Endothelial cell (in vitro differentiated cells): ENCODE measurements around the gene ANTXR1. TPM values are rescaled to one million over a fixed set of nuclear protein-coding genes. Genes with fewer than 3 reads are reported as not detected.

ENCODE experiments used
- DNase-seq: peaks from one replicate; pipeline ENCODE4 v3.0.0; 2021; ENCODE audit warnings: low spot score
- H3K27ac Mint-ChIP-seq: one replicate; pipeline ENCODE4 v1.8.0; 2021; ENCODE audit warnings: mixed read lengths, inconsistent platforms; ENCODE audit not compliant: unreplicated experiment
- H3K27me3 Mint-ChIP-seq: one replicate; pipeline ENCODE4 v1.8.0; 2021; ENCODE audit warnings: mild to moderate bottlenecking, moderate library complexity, mixed read lengths, inconsistent platforms; ENCODE audit not compliant: unreplicated experiment
- H3K36me3 Mint-ChIP-seq: one replicate; pipeline ENCODE4 v1.8.0; 2021; ENCODE audit warnings: mild to moderate bottlenecking, low read depth, mixed read lengths, inconsistent platforms; ENCODE audit not compliant: unreplicated experiment
- H3K4me1 Mint-ChIP-seq: one replicate; pipeline ENCODE4 v1.8.0; 2021; ENCODE audit warnings: mild to moderate bottlenecking, mixed read lengths, inconsistent platforms; ENCODE audit not compliant: unreplicated experiment
- H3K4me3 Mint-ChIP-seq: one replicate; pipeline ENCODE4 v1.8.0; 2021; ENCODE audit warnings: mild to moderate bottlenecking, mixed read lengths, inconsistent platforms; ENCODE audit not compliant: unreplicated experiment
- H3K9me3 Mint-ChIP-seq: one replicate; pipeline ENCODE4 v1.8.0; 2021; ENCODE audit warnings: mixed read lengths, inconsistent platforms; ENCODE audit not compliant: unreplicated experiment
- total RNA-seq: library from RNA; stranded (reverse); fragmentation: NEBNext Ultra II Directional; extraction: Animal tissue kit (Norgen Biotek cat#: 25700); gene quantifications from one replicate; pipeline ENCODE4 v1.2.1, GENCODE V29; 2021; ENCODE audit not compliant: unreplicated experiment
- TF ChIP-seq, protein P1 (sequence below): fragments of 200-600 bp; sonication (generic); IDR thresholded peaks from one replicate; pipeline ENCODE4 v1.5.0; 2021; ENCODE audit warnings: antibody characterized with exemption; ENCODE audit not compliant: unreplicated experiment

ANTXR1 gene
- total RNA-seq, 1 donor from 2014 or later = 7.5 TPM

- Mint-ChIP-seq H3K9me3 (no peaks in the 10 kb centered on the region), H3K4me1 (peaks cover 10% of the 10 kb centered on the region), H3K36me3 (no peaks in the 10 kb centered on the region), H3K27me3 (no peaks in the 10 kb centered on the region), H3K4me3 (no peak overlapping the region), H3K27ac (no peak overlapping the region)
- no peak for DNase-seq
- TF ChIP-seq, protein P1, sequence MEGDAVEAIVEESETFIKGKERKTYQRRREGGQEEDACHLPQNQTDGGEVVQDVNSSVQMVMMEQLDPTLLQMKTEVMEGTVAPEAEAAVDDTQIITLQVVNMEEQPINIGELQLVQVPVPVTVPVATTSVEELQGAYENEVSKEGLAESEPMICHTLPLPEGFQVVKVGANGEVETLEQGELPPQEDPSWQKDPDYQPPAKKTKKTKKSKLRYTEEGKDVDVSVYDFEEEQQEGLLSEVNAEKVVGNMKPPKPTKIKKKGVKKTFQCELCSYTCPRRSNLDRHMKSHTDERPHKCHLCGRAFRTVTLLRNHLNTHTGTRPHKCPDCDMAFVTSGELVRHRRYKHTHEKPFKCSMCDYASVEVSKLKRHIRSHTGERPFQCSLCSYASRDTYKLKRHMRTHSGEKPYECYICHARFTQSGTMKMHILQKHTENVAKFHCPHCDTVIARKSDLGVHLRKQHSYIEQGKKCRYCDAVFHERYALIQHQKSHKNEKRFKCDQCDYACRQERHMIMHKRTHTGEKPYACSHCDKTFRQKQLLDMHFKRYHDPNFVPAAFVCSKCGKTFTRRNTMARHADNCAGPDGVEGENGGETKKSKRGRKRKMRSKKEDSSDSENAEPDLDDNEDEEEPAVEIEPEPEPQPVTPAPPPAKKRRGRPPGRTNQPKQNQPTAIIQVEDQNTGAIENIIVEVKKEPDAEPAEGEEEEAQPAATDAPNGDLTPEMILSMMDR = no peak
Observed at GRCh38 chr2:69278366-69278765, 265.4 kb downstream of the ANTXR1 start.

GRCh38 chr2:69279211-69279610 is 266.2 kb downstream of the ANTXR1 start:
- DNase-seq = no peak
- H3K4me3 Mint-ChIP-seq = no peak overlapping the region
- no peaks in the 10 kb centered on the region for H3K9me3 Mint-ChIP-seq
- peaks cover 10% of the 10 kb centered on the region for H3K4me1 Mint-ChIP-seq
- H3K27me3 Mint-ChIP-seq = no peaks in the 10 kb centered on the region
- TF ChIP-seq, protein P1 = no peak
- H3K27ac Mint-ChIP-seq = no peak overlapping the region
- no peaks in the 10 kb centered on the region for H3K36me3 Mint-ChIP-seq

DNA sequence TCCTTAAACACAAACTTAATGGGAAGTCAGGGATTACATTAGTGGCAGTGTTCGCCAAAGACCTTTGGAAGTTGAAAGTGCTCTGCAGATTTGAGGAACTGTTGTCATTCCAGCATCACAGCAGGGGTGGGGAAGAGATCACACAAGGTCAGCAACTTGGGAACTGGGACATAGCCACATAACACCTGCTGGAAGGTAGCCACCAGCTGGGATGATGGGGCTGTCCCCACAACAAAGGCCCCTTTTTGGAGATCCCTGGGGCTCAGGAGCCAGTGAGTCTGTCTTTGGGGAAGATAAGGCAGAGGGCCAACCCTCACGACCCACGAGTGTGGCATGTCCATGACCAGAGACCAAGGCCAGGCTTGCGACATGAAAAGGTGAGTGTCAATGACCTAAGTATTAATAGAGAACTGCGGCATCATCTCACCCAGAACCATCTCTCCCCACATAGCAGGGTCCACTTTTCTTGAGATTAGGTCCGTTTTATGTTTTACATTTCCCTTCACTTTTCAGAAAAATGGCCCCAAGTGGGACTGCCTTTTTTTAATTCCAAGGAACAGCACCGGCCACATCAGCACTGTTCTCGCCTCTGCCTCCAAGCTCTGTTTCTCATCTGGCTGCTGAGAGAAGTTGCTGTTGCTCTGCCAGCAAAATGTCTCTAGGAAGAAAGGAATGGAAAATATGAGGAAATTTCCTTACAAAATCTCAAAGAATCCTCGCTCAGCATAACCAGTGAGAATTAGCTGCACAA is 267.1 kb downstream of the ANTXR1 start:
- TF ChIP-seq, protein P1 = no peak
- no peak overlapping the region for H3K27ac Mint-ChIP-seq
- no peaks in the 10 kb centered on the region for H3K36me3 Mint-ChIP-seq
- H3K9me3 Mint-ChIP-seq = no peaks in the 10 kb centered on the region
- no peaks in the 10 kb centered on the region for H3K27me3 Mint-ChIP-seq
- no peak overlapping the region for H3K4me3 Mint-ChIP-seq
- DNase-seq = no peak
- peaks cover 10% of the 10 kb centered on the region for H3K4me1 Mint-ChIP-seq

DNA sequence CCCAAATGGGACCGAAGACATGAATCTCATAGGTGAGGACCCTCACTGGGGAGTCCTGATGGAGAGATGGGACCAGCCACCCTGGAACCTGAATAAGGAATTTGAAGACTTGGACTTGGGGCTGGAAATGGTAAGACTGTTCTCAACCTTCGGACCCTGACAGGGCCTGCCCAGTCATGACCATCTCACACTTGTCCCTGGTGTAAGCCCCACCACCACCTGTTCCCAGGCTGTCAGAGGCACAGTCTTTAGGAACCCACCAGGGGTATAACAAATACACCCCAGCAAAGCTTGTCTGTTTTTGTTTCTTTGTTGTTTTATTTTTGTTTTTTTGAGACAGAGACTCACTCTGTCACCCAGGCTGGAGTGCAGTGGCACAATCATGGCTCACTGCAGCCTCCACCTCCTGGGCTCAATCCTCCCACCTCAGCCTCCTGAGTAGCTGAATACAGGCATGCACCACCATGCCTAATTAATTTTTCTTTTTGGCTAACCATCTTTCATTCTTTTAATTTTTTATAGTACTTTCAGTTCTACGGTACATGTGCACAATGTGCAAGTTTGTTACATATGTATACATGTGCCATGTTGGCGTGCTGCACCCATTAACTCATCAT is 267.9 kb downstream of the ANTXR1 start:
- no peak overlapping the region for H3K27ac Mint-ChIP-seq
- no peak for DNase-seq
- H3K4me1 Mint-ChIP-seq = peaks cover 7% of the 10 kb centered on the region
- H3K4me3 Mint-ChIP-seq = no peak overlapping the region
- no peaks in the 10 kb centered on the region for H3K36me3 Mint-ChIP-seq
- no peaks in the 10 kb centered on the region for H3K27me3 Mint-ChIP-seq
- no peaks in the 10 kb centered on the region for H3K9me3 Mint-ChIP-seq
- TF ChIP-seq, protein P1 = no peak

GRCh38 chr2:69285379-69285894 is 272.5 kb downstream of the ANTXR1 start:
- no peaks in the 10 kb centered on the region for H3K36me3 Mint-ChIP-seq
- H3K27ac Mint-ChIP-seq = no peak overlapping the region
- H3K4me1 Mint-ChIP-seq = peaks cover 7% of the 10 kb centered on the region
- DNase-seq = no peak
- no peaks in the 10 kb centered on the region for H3K9me3 Mint-ChIP-seq
- H3K4me3 Mint-ChIP-seq = no peak overlapping the region
- no peaks in the 10 kb centered on the region for H3K27me3 Mint-ChIP-seq
- TF ChIP-seq, protein P1 = no peak
